HEK293T (cell line): ENCODE results near the gene FRMD4B.

Experiments
- CTCF ChIA-PET: fragments of 350-600 bp; formaldehyde crosslinking; extraction: SDS; loops from one replicate; lab custom pipeline; 2021; ENCODE audit warnings: antibody characterized with exemption, inconsistent platforms; lab: Yijun Ruan, JAX
- POLR2A ChIA-PET: fragments of 350-600 bp; formaldehyde crosslinking; extraction: SDS; loops from one replicate; lab custom pipeline; 2020; ENCODE audit warnings: antibody characterized with exemption, inconsistent platforms; lab: Yijun Ruan, JAX
- DNase-seq: peaks from one replicate; pipeline ENCODE4 v3.0.0; 2012; ENCODE audit warnings: mixed read lengths; ENCODE audit errors: extremely low spot score
- ARNT ChIP-seq: fragments of 450-650 bp; IDR thresholded peaks from 2 replicates; pipeline ENCODE4 v1.6.1; 2017; ENCODE audit warnings: mild to moderate bottlenecking
- BHLHE40 ChIP-seq: fragments of 450-650 bp; IDR thresholded peaks from 2 replicates; pipeline ENCODE4 v1.6.1; 2016; ENCODE audit warnings: mild to moderate bottlenecking, moderate library complexity, borderline replicate concordance
- CTBP1 ChIP-seq: fragments of 450-650 bp; IDR thresholded peaks from 2 replicates; pipeline ENCODE4 v1.6.1; 2016; ENCODE audit warnings: borderline replicate concordance
- ELF4 ChIP-seq: fragments of 450-650 bp; IDR thresholded peaks from 2 replicates; pipeline ENCODE4 v1.6.1; 2017; ENCODE audit warnings: antibody characterized with exemption
- FOXA1 ChIP-seq: fragments of 450-650 bp; IDR thresholded peaks from 2 replicates; pipeline ENCODE4 v1.6.1; 2016; ENCODE audit warnings: mild to moderate bottlenecking
- FOXK2 ChIP-seq: fragments of 450-650 bp; IDR thresholded peaks from 2 replicates; pipeline ENCODE4 v1.6.1; 2016; ENCODE audit warnings: mild to moderate bottlenecking
- FOXM1 ChIP-seq: fragments of 450-650 bp; IDR thresholded peaks from 2 replicates; pipeline ENCODE4 v1.6.1; 2017; ENCODE audit warnings: mild to moderate bottlenecking, borderline replicate concordance
- HDGF ChIP-seq: fragments of 450-650 bp; IDR thresholded peaks from 2 replicates; pipeline ENCODE4 v1.6.1; 2017; ENCODE audit warnings: antibody characterized with exemption, borderline replicate concordance
- L3MBTL2 ChIP-seq: fragments of 450-650 bp; conservative IDR thresholded peaks from 2 replicates; pipeline ENCODE4 v1.6.1; 2016; ENCODE audit warnings: mild to moderate bottlenecking
- LEF1 ChIP-seq: fragments of 450-650 bp; IDR thresholded peaks from 2 replicates; pipeline ENCODE4 v1.6.1; 2017; ENCODE audit warnings: mild to moderate bottlenecking, borderline replicate concordance
- NFRKB ChIP-seq: fragments of 450-650 bp; IDR thresholded peaks from 2 replicates; pipeline ENCODE4 v1.6.1; 2016; ENCODE audit warnings: mild to moderate bottlenecking, moderate library complexity
- SP1 ChIP-seq: fragments of 450-650 bp; IDR thresholded peaks from 2 replicates; pipeline ENCODE4 v1.6.1; 2017
- SUZ12 ChIP-seq: fragments of 450-650 bp; IDR thresholded peaks from 2 replicates; pipeline ENCODE4 v1.6.1; 2016; ENCODE audit warnings: mild to moderate bottlenecking
- TARDBP ChIP-seq: fragments of 450-650 bp; IDR thresholded peaks from 2 replicates; pipeline ENCODE4 v1.6.1; 2016
- ZNF384 ChIP-seq: fragments of 450-650 bp; IDR thresholded peaks from 2 replicates; pipeline ENCODE4 v1.6.1; 2016
- TF ChIP-seq, protein P1 (sequence below): fragments of 450-650 bp; IDR thresholded peaks from 2 replicates; pipeline ENCODE4 v1.6.1; 2016

The FRMD4B gene

DNA sequence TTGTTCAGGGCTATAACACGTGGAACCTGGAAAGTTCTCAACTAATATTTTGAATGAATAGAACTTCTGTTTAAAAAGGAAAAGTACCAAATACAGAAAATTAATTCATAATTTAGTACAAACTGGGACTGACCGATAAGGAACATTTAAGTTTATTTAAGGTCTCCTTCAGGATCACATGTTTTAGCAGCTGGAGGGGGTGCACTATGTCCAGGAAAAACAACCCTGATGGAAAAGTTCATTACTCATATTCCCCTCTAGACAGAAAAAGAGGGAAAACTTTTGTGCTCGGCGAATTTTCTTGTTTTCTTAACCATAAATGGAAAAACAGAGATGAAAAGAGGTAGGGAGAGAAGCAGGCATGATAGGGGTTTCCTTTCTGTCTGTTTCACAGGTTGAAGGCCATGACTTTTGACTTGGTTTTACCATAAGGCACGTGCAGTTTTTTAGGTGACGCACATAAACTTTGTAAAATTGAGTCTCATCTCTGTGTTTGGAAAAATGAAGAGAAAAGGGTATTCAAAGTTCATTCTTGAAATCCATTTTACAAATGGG, 26.5 kb downstream of the FRMD4B start:
- CTCF ChIA-PET = interaction anchor here (0.6 kb wide), 1 partner anchor 80 kb away, joined by 4 read pairs; no protein-coding TSS in a partner anchor
- TF ChIP-seq FOXM1 (no peak), L3MBTL2 (no peak), LEF1 (no peak), TARDBP (no peak), CTBP1 (no peak), NFRKB (no peak), HDGF (no peak), SP1 (no peak), FOXA1 (no peak), BHLHE40 (no peak), SUZ12 (no peak), FOXK2 (no peak), ELF4 (no peak), ZNF384 (no peak)
- TF ChIP-seq, protein P1, sequence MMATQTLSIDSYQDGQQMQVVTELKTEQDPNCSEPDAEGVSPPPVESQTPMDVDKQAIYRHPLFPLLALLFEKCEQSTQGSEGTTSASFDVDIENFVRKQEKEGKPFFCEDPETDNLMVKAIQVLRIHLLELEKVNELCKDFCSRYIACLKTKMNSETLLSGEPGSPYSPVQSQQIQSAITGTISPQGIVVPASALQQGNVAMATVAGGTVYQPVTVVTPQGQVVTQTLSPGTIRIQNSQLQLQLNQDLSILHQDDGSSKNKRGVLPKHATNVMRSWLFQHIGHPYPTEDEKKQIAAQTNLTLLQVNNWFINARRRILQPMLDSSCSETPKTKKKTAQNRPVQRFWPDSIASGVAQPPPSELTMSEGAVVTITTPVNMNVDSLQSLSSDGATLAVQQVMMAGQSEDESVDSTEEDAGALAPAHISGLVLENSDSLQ = no peak
- POLR2A ChIA-PET = no interaction called here
- DNase-seq = no peak

DNA sequence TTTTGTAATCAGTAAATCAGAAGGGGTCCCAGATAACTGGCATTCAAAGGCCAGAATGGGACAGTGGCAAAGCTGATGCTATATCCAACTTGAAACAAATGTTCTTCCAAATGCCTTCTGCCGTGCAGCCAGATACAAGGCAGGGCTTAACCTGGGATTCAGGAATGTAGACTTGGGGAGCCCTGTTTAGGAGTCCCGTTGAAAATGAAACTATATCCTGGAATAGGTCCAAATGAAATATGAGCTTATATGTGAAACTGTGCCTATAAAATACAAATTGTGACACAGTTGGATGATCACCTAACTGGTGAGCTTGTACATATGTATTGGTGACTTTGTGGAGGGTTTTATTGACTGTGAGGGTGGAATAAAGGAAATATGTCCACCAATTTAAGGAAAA, 28.7 kb downstream of the FRMD4B start:
- no peak for DNase-seq
- CTCF ChIA-PET = no interaction called here
- POLR2A ChIA-PET = no interaction called here
- no peak for TF ChIP-seq TARDBP
- TF ChIP-seq BHLHE40 = no peak
- TF ChIP-seq ELF4 = no peak
- TF ChIP-seq NFRKB = no peak
- TF ChIP-seq CTBP1 = no peak
- TF ChIP-seq FOXA1 = no peak
- no peak for TF ChIP-seq SP1
- TF ChIP-seq FOXM1 = no peak
- TF ChIP-seq, protein P1 = no peak
- no peak for TF ChIP-seq LEF1
- TF ChIP-seq ZNF384 = no peak
- no peak for TF ChIP-seq FOXK2
- TF ChIP-seq SUZ12 = no peak

DNA sequence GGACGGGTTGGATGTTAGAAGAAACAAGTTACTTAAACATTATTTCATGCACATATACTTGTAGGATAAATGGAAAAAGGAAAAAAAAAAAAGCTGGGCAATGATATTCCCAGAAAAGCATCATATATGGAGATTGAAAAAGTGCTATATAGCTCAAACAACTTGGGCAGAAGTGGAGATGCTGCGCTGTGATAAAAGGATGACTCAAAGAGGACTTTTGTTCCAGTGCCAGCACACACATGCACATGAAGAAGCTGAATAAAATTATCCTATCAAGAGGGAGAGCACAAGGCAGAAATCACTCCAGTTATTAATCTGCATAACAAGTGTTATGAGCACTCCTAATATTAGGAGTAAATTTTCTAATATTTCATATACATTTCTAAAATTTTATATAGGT, 30.9 kb downstream of the FRMD4B start:
- DNase-seq = no peak
- TF ChIP-seq CTBP1 = no peak
- no peak for TF ChIP-seq NFRKB
- no peak for TF ChIP-seq HDGF
- no peak for TF ChIP-seq ARNT
- no peak for TF ChIP-seq LEF1
- TF ChIP-seq BHLHE40 = no peak
- TF ChIP-seq FOXM1 = no peak
- no peak for TF ChIP-seq ZNF384
- TF ChIP-seq ELF4 = no peak
- POLR2A ChIA-PET = no interaction called here
- CTCF ChIA-PET = no interaction called here

DNA sequence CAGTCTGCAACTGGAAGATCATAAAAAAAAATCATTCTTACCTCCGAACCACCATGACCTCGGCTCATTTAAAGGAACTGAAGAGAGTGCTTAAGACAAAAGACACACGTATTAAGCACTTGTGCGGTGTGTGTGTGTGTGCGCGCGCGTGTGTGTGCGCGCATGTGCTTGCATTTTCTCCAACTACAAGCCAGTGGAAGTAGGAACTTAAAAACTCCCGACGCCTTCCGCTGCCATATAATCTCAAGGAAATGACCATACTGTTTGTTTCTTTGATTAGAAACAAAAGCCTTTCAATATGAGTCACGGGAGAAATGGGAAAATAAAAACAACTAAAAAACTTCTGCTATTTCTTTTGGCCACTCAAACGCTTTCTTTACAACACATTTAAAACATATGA, 32.4 kb downstream of the FRMD4B start:
- CTCF ChIA-PET = no interaction called here
- TF ChIP-seq FOXK2 (no peak), BHLHE40 (no peak), ELF4 (no peak), HDGF (no peak), SP1 (no peak), ZNF384 (no peak)
- POLR2A ChIA-PET = no interaction called here
- no peak for DNase-seq

DNA sequence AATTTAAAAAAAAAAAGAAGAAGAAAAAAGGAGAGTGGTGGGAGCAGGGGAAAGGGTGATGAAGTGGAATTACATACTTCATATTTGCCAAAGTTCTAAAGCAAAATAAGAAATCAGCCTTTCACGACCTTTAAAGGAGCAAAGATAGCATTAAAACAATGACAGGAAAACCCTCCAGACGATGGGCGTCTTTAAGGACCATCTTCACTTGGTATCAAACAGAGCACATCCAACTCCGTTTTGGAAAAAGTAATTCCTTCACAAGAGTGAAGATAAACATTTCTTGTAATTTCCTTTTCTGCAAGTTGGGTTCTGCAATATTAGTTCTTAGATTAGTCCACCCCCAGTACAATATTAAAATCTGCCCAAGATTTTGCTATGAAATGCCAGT, 32.8 kb downstream of the FRMD4B start:
- no peak for DNase-seq
- no peak for TF ChIP-seq SP1
- no peak for TF ChIP-seq TARDBP
- TF ChIP-seq L3MBTL2 = no peak
- no peak for TF ChIP-seq NFRKB
- no peak for TF ChIP-seq FOXK2
- no peak for TF ChIP-seq LEF1
- no peak for TF ChIP-seq HDGF
- TF ChIP-seq ARNT = no peak
- ChIA-PET POLR2A (no interaction called here), CTCF (no interaction called here)

DNA sequence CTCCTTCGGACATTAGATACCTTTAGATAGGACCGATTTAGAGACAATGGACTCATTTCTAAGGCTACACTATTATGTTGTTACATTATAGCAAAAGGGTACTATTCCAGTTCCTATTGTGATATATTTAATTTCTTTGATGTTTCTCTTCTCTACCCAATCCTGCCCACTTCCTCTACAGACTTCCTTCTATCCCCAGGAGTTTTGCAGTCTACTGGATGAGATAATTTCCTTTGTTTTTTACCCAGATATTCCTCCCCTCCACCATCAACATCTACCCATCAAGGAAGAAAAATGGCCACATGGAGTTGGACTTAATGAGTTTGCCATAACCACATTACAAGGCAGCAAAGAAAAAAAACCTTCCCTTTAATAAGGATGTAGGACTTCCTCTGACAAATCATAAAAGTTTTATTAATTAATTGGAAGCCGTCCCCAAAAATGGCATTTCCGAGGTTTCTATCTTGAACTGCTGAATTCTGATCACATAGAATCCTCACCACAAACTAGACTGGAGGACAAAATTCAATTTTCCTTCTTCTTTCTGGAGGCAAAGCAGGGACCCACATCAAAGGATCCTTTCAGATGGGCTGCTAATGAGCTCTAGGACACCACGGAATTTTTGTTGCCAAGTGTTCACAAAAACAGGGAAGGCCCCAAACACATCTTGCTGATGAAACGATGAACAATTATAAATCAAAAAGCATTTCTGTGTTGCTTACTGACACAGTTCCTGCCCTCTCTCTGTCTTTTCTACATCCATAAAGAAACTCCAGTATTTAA, 33.4 kb downstream of the FRMD4B start:
- ChIA-PET CTCF (no interaction called here), POLR2A (no interaction called here)
- DNase-seq = no peak
- TF ChIP-seq SP1 (no peak), L3MBTL2 (no peak), TARDBP (no peak), ELF4 (no peak), FOXA1 (no peak), NFRKB (no peak), BHLHE40 (no peak), ARNT (no peak), LEF1 (no peak)
- TF ChIP-seq, protein P1 = no peak
